HL-60 (cell line): ENCODE results near the gene RNF214.
"Not testable (repeated sequence)": the region's sequence is repeated elsewhere in the genome, so short reads cannot be mapped to it uniquely, and the experiment has no call there.

Source experiments
- DNase-seq, 2 experiments: peaks; one replicate each; pipeline ENCODE4 v3.0.0-alpha.2; 2010 to 2020; ENCODE audit warnings: low read depth in 1 of 2, low spot score in 1 of 2
- H3K27ac ChIP-seq: fragments of 250-450 bp; sonication (Bioruptor Pico); replicated peaks from 2 replicates; pipeline ENCODE4 v1.5.1; 2020; ENCODE audit warnings: mild to moderate bottlenecking, moderate library complexity
- H3K27me3 ChIP-seq: fragments of 250-450 bp; sonication (Bioruptor Pico); 2 replicates; pipeline ENCODE4 v1.5.1; 2021; ENCODE audit warnings: mild to moderate bottlenecking, moderate library complexity; ENCODE audit not compliant: insufficient read depth, poor library complexity, severe bottlenecking
- H3K4me3 ChIP-seq: replicated peaks from 2 replicates; pipeline ENCODE4 v1.5.1; 2011; ENCODE audit warnings: mild to moderate bottlenecking, control low read depth, low read length; ENCODE audit not compliant: insufficient read depth
- CTCF ChIP-seq: IDR thresholded peaks from one replicate; pipeline ENCODE4 v1.5.1; 2011; ENCODE audit warnings: low read length, control low read depth, inconsistent platforms; ENCODE audit not compliant: insufficient read depth
- GABPA ChIP-seq: IDR thresholded peaks from 2 replicates; pipeline ENCODE4 v1.6.1; 2012; ENCODE audit warnings: low read depth
- POLR2AphosphoS5 ChIP-seq: IDR thresholded peaks from 2 replicates; pipeline ENCODE4 v1.6.1; 2012; ENCODE audit warnings: low read depth
- REST ChIP-seq: IDR thresholded peaks from 2 replicates; pipeline ENCODE4 v1.6.1; 2012; ENCODE audit warnings: low read depth; ENCODE audit not compliant: insufficient replicate concordance
- SPI1 ChIP-seq: IDR thresholded peaks from 2 replicates; pipeline ENCODE4 v1.6.1; 2012; ENCODE audit warnings: low read depth, mild to moderate bottlenecking, borderline replicate concordance

RNF214 gene

GRCh38 chr11:117259417-117259816 is 26.9 kb downstream of the RNF214 start:
- no peak overlapping the region for H3K27ac ChIP-seq
- TF ChIP-seq REST (no peak), SPI1 (no peak), POLR2AphosphoS5 (no peak)
- DNase-seq = no peak
- no peaks in the 10 kb centered on the region for H3K27me3 ChIP-seq
- H3K4me3 ChIP-seq = no peak overlapping the region

DNA sequence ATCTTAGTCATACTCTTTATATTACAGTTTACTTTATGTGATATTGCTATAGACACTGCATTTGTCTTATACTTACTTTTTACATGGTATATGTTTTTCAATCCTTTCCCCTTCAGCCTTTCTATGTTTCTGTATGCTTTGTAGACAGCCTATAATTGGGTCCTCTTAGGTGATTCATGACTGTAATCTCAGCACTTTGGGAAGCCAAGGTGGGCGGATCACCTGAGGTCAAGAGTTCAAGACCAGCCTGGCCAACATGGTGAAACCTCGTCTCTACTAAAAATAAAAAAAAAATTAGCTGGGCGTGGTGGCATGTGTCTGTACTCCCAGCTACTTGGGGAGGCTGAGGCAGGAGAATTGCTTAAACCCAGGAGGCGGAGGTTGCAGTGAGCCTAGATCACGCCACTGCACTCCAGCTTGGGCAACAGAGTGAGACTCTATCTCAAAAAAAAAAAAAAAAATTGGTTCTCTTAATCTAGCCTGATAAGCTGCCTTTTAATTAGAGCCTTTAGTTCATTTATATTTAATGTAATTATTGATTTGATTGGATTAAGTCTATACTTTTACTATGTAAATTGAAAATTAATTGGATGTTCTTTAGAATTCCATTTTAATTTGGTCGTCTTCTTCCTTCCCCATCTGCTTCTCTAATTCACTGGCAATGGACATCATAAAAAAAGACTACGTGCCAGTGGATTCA is 32.3 kb downstream of the RNF214 start:
- H3K27ac ChIP-seq, H3K27me3 ChIP-seq, DNase-seq, H3K4me3 ChIP-seq: not testable (repeated sequence)

- DNase-seq = no peak
These were observed 33.3 kb downstream of the RNF214 start for GRCh38 chr11:117265745-117266144.

DNA sequence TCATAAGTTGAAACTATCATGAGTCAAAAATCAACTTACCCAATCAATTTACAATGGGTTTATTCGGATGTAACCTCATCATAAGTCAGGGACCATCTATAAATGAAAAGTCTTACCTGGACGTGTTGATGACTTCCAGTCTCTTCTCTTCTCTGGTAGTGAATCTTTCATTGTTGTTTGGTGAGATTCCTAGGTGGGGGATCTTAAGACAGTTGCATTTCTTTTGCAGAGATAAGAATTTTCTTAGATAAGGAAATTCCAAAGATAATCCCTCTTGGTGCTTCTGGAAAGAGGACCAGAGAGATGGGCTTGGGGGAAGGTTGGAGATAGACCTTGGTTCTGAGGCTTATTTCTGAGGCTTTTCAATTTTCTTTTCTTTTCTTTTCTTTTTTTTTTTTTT is 37.4 kb downstream of the RNF214 start:
- no peak for TF ChIP-seq CTCF
- TF ChIP-seq REST = no peak
- no peak for TF ChIP-seq POLR2AphosphoS5
- no peak for TF ChIP-seq GABPA
- no peak for TF ChIP-seq SPI1

More at GRCh38 chr11:117265745-117266144, 33.3 kb downstream of the RNF214 start:
- H3K4me3 ChIP-seq = no peak overlapping the region
- TF ChIP-seq REST = no peak
- TF ChIP-seq SPI1 = no peak
- no peak for TF ChIP-seq GABPA
- no peak for TF ChIP-seq CTCF
- no peak for TF ChIP-seq POLR2AphosphoS5
- no peak overlapping the region for H3K27ac ChIP-seq
- H3K27me3 ChIP-seq = no peaks in the 10 kb centered on the region

More for the DNA sequence above, 37.4 kb downstream of the RNF214 start:
- no peak for DNase-seq
- Histone ChIP-seq H3K27ac (no peak overlapping the region), H3K27me3 (no peaks in the 10 kb centered on the region), H3K4me3 (no peak overlapping the region)
